Fibroblast of lung (primary cell): Measurements from ENCODE around the gene RCAN2. TPM values are rescaled to one million over a fixed set of nuclear protein-coding genes. Genes with fewer than 3 reads are reported as not detected.

Experiments used
- DNase-seq, 2 donors: peaks; one replicate each; pipeline versions ENCODE4 v3.0.0 to v3.0.0-alpha.2; 2010; ENCODE audit warnings: low read depth in 2 of 2
- H2AFZ ChIP-seq: 2 replicates; pipeline ENCODE4 v1.5.1; 2012; ENCODE audit warnings: low read length, control low read depth, inconsistent platforms
- H3K27ac ChIP-seq: 2 replicates; pipeline ENCODE4 v1.5.1; 2011; ENCODE audit warnings: low read length, control low read depth; ENCODE audit not compliant: insufficient read depth
- H3K27me3 ChIP-seq: 2 replicates; pipeline ENCODE4 v1.5.1; 2011; ENCODE audit warnings: mild to moderate bottlenecking, low read length; ENCODE audit not compliant: control insufficient read depth, insufficient read depth
- H3K36me3 ChIP-seq: 2 replicates; pipeline ENCODE4 v1.5.1; 2011; ENCODE audit warnings: low read length; ENCODE audit not compliant: control insufficient read depth, insufficient read depth
- H3K4me1 ChIP-seq: 2 replicates; pipeline ENCODE4 v1.5.1; 2011; ENCODE audit warnings: low read length; ENCODE audit not compliant: control insufficient read depth, insufficient read depth; ENCODE audit errors: extremely low read depth
- H3K4me2 ChIP-seq: 2 replicates; pipeline ENCODE4 v1.5.1; 2011; ENCODE audit warnings: low read length, control low read depth; ENCODE audit not compliant: insufficient read depth; ENCODE audit errors: extremely low read depth
- H3K4me3 ChIP-seq, 4 experiments: fragments of 200-600 bp in 1 of 4; sonication (generic) in 1 of 4; replicated peaks in 1 of 4; 2 replicates each; pipeline ENCODE4 v1.5.1; 2011 to 2016; ENCODE audit warnings: low read length in 4 of 4, low read depth in 3 of 4, mild to moderate bottlenecking in 3 of 4, control low read depth in 2 of 4, inconsistent platforms in 1 of 4, mixed read lengths in 1 of 4; ENCODE audit not compliant: insufficient read depth in 1 of 4; ENCODE audit errors: control extremely low read depth in 1 of 4
- H3K79me2 ChIP-seq: 2 replicates; pipeline ENCODE4 v1.5.1; 2012; ENCODE audit warnings: mild to moderate bottlenecking, low read length, inconsistent platforms; ENCODE audit not compliant: control insufficient read depth, insufficient read depth
- H3K9ac ChIP-seq: 2 replicates; pipeline ENCODE4 v1.5.1; 2011; ENCODE audit warnings: mild to moderate bottlenecking, low read length, control low read depth; ENCODE audit not compliant: insufficient read depth
- H3K9me3 ChIP-seq: 2 replicates; pipeline ENCODE4 v1.5.1; 2012; ENCODE audit warnings: low read depth, low read length; ENCODE audit not compliant: control insufficient read depth, insufficient read depth
- H4K20me1 ChIP-seq: 2 replicates; pipeline ENCODE4 v1.5.1; 2011; ENCODE audit warnings: low read length; ENCODE audit not compliant: control insufficient read depth, insufficient read depth; ENCODE audit errors: extremely low read depth
- CTCF ChIP-seq, 2 donors: IDR thresholded peaks in 1 of 2; conservative IDR thresholded peaks in 1 of 2; 1 replicate in 1 of 2; 2 replicates in 1 of 2; pipeline ENCODE4 v1.5.1; 2011 to 2012; ENCODE audit warnings: low read length in 2 of 2, control low read depth in 1 of 2, inconsistent platforms in 1 of 2, low read depth in 1 of 2, mild to moderate bottlenecking in 1 of 2
- EZH2 ChIP-seq: IDR thresholded peaks from 2 replicates; pipeline ENCODE4 v1.5.1; 2012; ENCODE audit warnings: low read length, control low read depth, mild to moderate bottlenecking; ENCODE audit errors: missing control alignments
- polyA plus RNA-seq, 2 donors: library from polyadenylated mRNA; depleted of rRNA in 1 of 2; stranded (reverse) in 1 of 2; unstranded in 1 of 2; fragments of >200 nt; gene quantifications; 2 replicates each; pipeline ENCODE4 v1.2.1, GENCODE V29; 2011 to 2012; ENCODE audit warnings: missing spikeins in 1 of 2
- total RNA-seq: library from RNA; depleted of rRNA; stranded (reverse); fragments of >200 nt; gene quantifications from 2 replicates; pipeline ENCODE4 v1.2.1, GENCODE V29; 2014

RCAN2 gene
- total and polyA plus RNA-seq, 2 donors (not counting 1 experiment from before 2014, with no cell fraction given), result 11.7 to 38.0 TPM

- no peak overlapping the region for H3K4me2 ChIP-seq
- no peak for DNase-seq
- H4K20me1 ChIP-seq, result no peaks in the 10 kb centered on the region
- H3K9ac ChIP-seq, result no peak overlapping the region
- H3K79me2 ChIP-seq, result no peaks in the 10 kb centered on the region
- no peak for TF ChIP-seq EZH2
- no peak for TF ChIP-seq CTCF (conservative IDR thresholded peaks at IDR 0.05 in 1 of 2, IDR thresholded peaks at IDR 0.05 in 1 of 2; ENCODE audit: low read depth in 1 of 2, low read length in 2 of 2)
- no peaks in the 10 kb centered on the region for H3K9me3 ChIP-seq
- H3K36me3 ChIP-seq, result no peaks in the 10 kb centered on the region
- H3K4me1 ChIP-seq, result peaks cover 6% of the 10 kb centered on the region
- H3K27me3 ChIP-seq, result no peaks in the 10 kb centered on the region
- no peak overlapping the region for H3K4me3 ChIP-seq
- no peak overlapping the region for H3K27ac ChIP-seq
- no peak overlapping the region for H2AFZ ChIP-seq
Observed at GRCh38 chr6:46451343-46451742, 39.9 kb downstream of the RCAN2 start.

DNA sequence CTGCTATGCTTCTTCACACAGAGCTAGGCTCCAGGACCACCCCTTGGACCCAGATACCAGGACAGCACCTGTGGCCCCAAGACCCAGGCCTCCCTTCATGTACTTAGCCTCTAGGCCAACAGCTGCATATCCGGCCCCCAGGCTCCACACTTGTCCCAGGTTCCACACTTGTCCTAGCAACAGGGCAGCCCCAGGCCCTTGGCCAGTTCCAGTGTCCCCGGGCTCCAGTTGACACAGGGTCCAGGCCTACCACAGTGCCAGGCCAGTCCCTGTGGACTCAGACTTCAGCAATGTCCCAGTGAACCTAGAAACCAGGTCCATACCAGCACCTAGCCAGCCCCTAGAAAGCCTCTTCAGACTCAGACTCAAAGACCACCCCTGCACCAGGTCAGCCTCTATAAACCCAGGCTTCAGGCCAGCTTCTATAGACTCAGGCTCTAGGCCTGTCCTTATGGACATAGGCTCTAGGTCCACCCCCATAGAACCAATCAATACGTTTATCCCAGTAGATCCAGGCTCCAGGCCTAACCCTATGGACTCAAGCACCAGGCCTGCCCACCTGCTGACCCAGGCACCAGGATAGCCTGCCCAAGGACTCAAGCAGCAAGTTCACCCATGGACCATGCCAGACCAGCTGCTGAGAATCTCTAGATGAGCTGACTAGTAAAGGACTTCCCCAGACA, 46.3 kb downstream of the RCAN2 start:
- Histone ChIP-seq H3K27me3 (no peaks in the 10 kb centered on the region), H3K79me2 (no peaks in the 10 kb centered on the region), H3K4me2 (no peak overlapping the region), H3K4me1 (peaks cover 7% of the 10 kb centered on the region), H3K36me3 (no peaks in the 10 kb centered on the region), H3K4me3 (no peak overlapping the region), H2AFZ (no peak overlapping the region), H3K27ac (no peak overlapping the region), H4K20me1 (no peaks in the 10 kb centered on the region), H3K9ac (no peak overlapping the region), H3K9me3 (no peaks in the 10 kb centered on the region)
- TF ChIP-seq CTCF (conservative IDR thresholded peaks at IDR 0.05 in 1 of 2, IDR thresholded peaks at IDR 0.05 in 1 of 2; ENCODE audit: low read depth in 1 of 2, low read length in 2 of 2), result no peak
- no peak for TF ChIP-seq EZH2
- DNase-seq, result no peak

DNA sequence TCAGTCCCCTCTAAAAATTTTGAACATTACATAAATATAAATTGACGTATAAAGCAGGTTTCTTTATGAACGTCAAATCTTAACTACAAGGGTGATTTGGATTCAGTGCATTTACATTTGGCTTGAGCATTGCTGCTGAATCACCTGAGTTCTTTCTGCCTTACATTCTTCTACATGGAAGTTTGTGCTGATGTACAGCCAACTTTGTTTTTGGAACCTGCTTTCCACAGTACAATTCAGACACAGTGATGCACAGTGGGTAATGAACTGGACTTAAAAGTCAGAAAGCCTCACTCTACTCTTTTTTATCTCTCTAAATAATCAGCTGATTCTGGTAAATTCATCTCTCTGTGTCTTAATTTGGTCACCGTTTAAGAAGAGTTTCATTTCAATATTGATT, 47.6 kb downstream of the RCAN2 start:
- H3K36me3 ChIP-seq, result no peaks in the 10 kb centered on the region
- H3K79me2 ChIP-seq, result no peaks in the 10 kb centered on the region
- H3K9ac ChIP-seq, result no peak overlapping the region
- H3K9me3 ChIP-seq, result no peaks in the 10 kb centered on the region
- H3K4me3 ChIP-seq, result no peak overlapping the region
- no peak overlapping the region for H3K27ac ChIP-seq
- H3K27me3 ChIP-seq, result no peaks in the 10 kb centered on the region
- H4K20me1 ChIP-seq, result no peaks in the 10 kb centered on the region
- H3K4me2 ChIP-seq, result no peak overlapping the region
- no peak overlapping the region for H2AFZ ChIP-seq
- no peak for DNase-seq
- TF ChIP-seq EZH2, result no peak
- no peak for TF ChIP-seq CTCF (conservative IDR thresholded peaks at IDR 0.05 in 1 of 2, IDR thresholded peaks at IDR 0.05 in 1 of 2; ENCODE audit: low read depth in 1 of 2, low read length in 2 of 2)
- H3K4me1 ChIP-seq, result peaks cover 9% of the 10 kb centered on the region
